Panc1 (cell line): ENCODE results near the gene TMEM165. TPM values are rescaled to one million over a fixed set of nuclear protein-coding genes. Genes with fewer than 3 reads are reported as not detected.

Source experiments
- ATAC-seq: fragments of 200-7000 bp; cut with Tn5 transposase; 2 replicates; pipeline ENCODE4 v1.9.1; 2020; ENCODE audit warnings: mild to moderate bottlenecking, moderate library complexity
- BruUV-seq: library from RNA; stranded (reverse); fragments of 400-500 nt; replicated peaks from 2 replicates; lab custom pipeline; 2021; lab: Mats Ljungman, UMichigan
- CTCF ChIA-PET: fragments of 300-600 bp; sonication (Branson Sonifier 250); formaldehyde crosslinking; loops from one replicate; lab custom pipeline; 2022; ENCODE audit warnings: antibody characterized with exemption; lab: Charles Lee
- POLR2A ChIA-PET: fragments of 300-600 bp; sonication (Branson Sonifier 250); formaldehyde crosslinking; loops from one replicate; lab custom pipeline; 2022; ENCODE audit warnings: antibody characterized with exemption; lab: Charles Lee
- DNase-seq: peaks from one replicate; pipeline ENCODE4 v3.0.0-alpha.2; 2010; ENCODE audit warnings: low read depth, low spot score
- H3K27ac ChIP-seq: 2 replicates; pipeline ENCODE4 v1.5.1; 2011; ENCODE audit warnings: mild to moderate bottlenecking, low read length, inconsistent platforms
- H3K27me3 ChIP-seq: fragments of 200-500 bp; sonication (Bioruptor generic); 2 replicates; pipeline ENCODE4 v1.6.0; 2014; ENCODE audit warnings: low read length, inconsistent platforms; ENCODE audit not compliant: control insufficient read depth, insufficient read depth
- H3K36me3 ChIP-seq: fragments of 200-500 bp; sonication (Bioruptor generic); 2 replicates; pipeline ENCODE4 v1.5.1; 2014; ENCODE audit warnings: inconsistent platforms, mild to moderate bottlenecking, low read length, moderate library complexity; ENCODE audit not compliant: control insufficient read depth, insufficient read depth
- H3K4me1 ChIP-seq: 2 replicates; pipeline ENCODE4 v1.5.1; 2011; ENCODE audit warnings: inconsistent platforms, mild to moderate bottlenecking, low read length, moderate library complexity; ENCODE audit not compliant: control insufficient read depth, insufficient read depth
- H3K4me3 ChIP-seq, 2 experiments: 2 replicates each; pipeline ENCODE4 v1.5.1; 2011 to 2012; ENCODE audit warnings: low read depth in 2 of 2, low read length in 2 of 2, mild to moderate bottlenecking in 2 of 2, inconsistent platforms in 1 of 2, moderate library complexity in 1 of 2
- H3K9me3 ChIP-seq: fragments of 200-500 bp; sonication (Bioruptor generic); 2 replicates; pipeline ENCODE4 v1.5.1; 2014; ENCODE audit warnings: low read depth, mild to moderate bottlenecking, inconsistent platforms, low read length, moderate library complexity; ENCODE audit not compliant: control insufficient read depth, insufficient read depth
- POLR2AphosphoS5 ChIP-seq: IDR thresholded peaks from 2 replicates; pipeline ENCODE4 v1.6.1; 2012; ENCODE audit warnings: mild to moderate bottlenecking, low read depth, low read length, moderate library complexity
- SIN3A ChIP-seq: IDR thresholded peaks from 2 replicates; pipeline ENCODE4 v1.6.1; 2012; ENCODE audit warnings: low read depth, mild to moderate bottlenecking, low read length, moderate library complexity, borderline replicate concordance; ENCODE audit not compliant: insufficient read depth
- TCF7L2 ChIP-seq: IDR thresholded peaks from 2 replicates; pipeline ENCODE4 v1.6.1; 2011; ENCODE audit warnings: mild to moderate bottlenecking, low read depth, low read length, inconsistent platforms
- in situ Hi-C: cut with HindIII; loops from 2 replicates; pipeline ENCODE4 v1.10.0; 2016; ENCODE audit warnings: low sequenced_read_pairs, low pct_unique_long_range_greater_than_20kb
- intact Hi-C: fragments of 100-400 bp; cut with micrococcal nuclease; formaldehyde crosslinking; loops from one replicate; pipeline ENCODE4 v1.10.0; 2022; ENCODE audit not compliant: unreplicated experiment
- total RNA-seq: library from RNA; stranded (reverse); gene quantifications from one replicate; pipeline ENCODE4 v1.2.1, GENCODE V29; 2021; ENCODE audit not compliant: unreplicated experiment
- TF ChIP-seq, protein P1 (sequence below), 2 experiments: IDR thresholded peaks; 2 replicates each; pipeline ENCODE4 v1.6.1; 2011 to 2012; ENCODE audit warnings: low read depth in 2 of 2, control low read depth in 1 of 2, low read length in 1 of 2, mild to moderate bottlenecking in 1 of 2, moderate library complexity in 1 of 2; ENCODE audit not compliant: insufficient read depth in 1 of 2
- TF ChIP-seq, protein P2 (sequence below): fragments of 450-650 bp; IDR thresholded peaks from 2 replicates; pipeline ENCODE4 v1.5.1; 2017; ENCODE audit warnings: mild to moderate bottlenecking

The TMEM165 gene
- total RNA-seq, 1 experiment from 2014 or later, result 54.6 TPM

DNA sequence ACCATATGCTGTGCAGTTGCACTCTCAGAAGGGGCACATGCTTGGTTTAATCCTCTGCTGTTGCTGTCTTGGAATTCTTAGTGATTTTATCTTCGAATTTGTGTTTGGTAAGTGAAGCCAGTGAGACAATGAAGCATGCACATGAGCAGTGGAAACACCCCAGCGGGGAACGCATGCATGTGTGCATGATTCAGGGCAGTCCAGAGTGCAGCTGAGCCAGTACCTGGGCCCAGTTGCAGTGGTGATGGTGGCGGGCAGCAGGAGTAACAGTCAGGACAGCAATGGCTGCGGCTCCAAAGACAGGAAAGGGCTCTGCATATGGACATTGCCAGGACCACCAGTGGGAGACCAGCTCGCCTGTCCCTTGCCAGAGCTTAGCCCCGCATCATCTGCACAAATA lies 14.3 kb upstream of the TMEM165 start:
- CTCF ChIA-PET, result no interaction called here
- BruUV-seq, result no TSS peak
- TF ChIP-seq TCF7L2 (no peak), SIN3A (no peak), POLR2AphosphoS5 (no peak)
- TF ChIP-seq, protein P1, sequence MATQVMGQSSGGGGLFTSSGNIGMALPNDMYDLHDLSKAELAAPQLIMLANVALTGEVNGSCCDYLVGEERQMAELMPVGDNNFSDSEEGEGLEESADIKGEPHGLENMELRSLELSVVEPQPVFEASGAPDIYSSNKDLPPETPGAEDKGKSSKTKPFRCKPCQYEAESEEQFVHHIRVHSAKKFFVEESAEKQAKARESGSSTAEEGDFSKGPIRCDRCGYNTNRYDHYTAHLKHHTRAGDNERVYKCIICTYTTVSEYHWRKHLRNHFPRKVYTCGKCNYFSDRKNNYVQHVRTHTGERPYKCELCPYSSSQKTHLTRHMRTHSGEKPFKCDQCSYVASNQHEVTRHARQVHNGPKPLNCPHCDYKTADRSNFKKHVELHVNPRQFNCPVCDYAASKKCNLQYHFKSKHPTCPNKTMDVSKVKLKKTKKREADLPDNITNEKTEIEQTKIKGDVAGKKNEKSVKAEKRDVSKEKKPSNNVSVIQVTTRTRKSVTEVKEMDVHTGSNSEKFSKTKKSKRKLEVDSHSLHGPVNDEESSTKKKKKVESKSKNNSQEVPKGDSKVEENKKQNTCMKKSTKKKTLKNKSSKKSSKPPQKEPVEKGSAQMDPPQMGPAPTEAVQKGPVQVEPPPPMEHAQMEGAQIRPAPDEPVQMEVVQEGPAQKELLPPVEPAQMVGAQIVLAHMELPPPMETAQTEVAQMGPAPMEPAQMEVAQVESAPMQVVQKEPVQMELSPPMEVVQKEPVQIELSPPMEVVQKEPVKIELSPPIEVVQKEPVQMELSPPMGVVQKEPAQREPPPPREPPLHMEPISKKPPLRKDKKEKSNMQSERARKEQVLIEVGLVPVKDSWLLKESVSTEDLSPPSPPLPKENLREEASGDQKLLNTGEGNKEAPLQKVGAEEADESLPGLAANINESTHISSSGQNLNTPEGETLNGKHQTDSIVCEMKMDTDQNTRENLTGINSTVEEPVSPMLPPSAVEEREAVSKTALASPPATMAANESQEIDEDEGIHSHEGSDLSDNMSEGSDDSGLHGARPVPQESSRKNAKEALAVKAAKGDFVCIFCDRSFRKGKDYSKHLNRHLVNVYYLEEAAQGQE (IDR thresholded peaks at IDR 0.05; ENCODE audit: insufficient read depth in 1 of 2, low read depth in 2 of 2, low read length in 1 of 2), result no peak
- TF ChIP-seq, protein P2, sequence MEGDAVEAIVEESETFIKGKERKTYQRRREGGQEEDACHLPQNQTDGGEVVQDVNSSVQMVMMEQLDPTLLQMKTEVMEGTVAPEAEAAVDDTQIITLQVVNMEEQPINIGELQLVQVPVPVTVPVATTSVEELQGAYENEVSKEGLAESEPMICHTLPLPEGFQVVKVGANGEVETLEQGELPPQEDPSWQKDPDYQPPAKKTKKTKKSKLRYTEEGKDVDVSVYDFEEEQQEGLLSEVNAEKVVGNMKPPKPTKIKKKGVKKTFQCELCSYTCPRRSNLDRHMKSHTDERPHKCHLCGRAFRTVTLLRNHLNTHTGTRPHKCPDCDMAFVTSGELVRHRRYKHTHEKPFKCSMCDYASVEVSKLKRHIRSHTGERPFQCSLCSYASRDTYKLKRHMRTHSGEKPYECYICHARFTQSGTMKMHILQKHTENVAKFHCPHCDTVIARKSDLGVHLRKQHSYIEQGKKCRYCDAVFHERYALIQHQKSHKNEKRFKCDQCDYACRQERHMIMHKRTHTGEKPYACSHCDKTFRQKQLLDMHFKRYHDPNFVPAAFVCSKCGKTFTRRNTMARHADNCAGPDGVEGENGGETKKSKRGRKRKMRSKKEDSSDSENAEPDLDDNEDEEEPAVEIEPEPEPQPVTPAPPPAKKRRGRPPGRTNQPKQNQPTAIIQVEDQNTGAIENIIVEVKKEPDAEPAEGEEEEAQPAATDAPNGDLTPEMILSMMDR, result no peak
- peaks cover 17% of the 10 kb centered on the region for H3K4me1 ChIP-seq
- no peak overlapping the region for H3K27ac ChIP-seq
- no peaks in the 10 kb centered on the region for H3K27me3 ChIP-seq
- in situ Hi-C loops, result no loop called here
- ATAC-seq (no peak), DNase-seq (no peak)
- intact Hi-C loops, result no loop called here
- POLR2A ChIA-PET, result no interaction called here
- no peaks in the 10 kb centered on the region for H3K9me3 ChIP-seq
- H3K36me3 ChIP-seq, result no peaks in the 10 kb centered on the region
- H3K4me3 ChIP-seq, result no peak overlapping the region

DNA sequence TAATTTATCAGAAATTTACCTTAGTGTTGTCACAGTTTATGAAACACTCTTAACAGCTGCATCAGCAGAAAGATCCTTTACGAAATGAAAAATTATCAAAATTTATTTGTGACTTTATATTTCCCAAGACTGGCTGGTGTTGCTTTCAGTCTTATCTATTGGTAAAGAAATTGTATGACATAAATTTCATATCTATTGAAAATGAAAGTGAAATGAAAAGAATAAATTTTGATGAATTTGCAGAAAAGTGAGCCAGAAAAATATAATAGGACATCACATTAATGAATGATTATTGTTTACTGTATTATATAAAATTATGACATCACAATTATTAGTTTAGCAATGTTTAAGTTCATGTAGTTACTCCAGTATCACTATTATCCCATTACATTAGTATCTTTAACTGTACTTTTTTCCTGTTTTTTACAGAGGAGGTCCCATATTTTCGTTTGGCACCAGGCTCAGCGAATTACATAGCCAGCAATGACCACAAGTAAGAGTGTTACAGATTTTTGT lies 13.2 kb upstream of the TMEM165 start:
- Histone ChIP-seq H3K27ac (no peak overlapping the region), H3K4me1 (peaks cover 17% of the 10 kb centered on the region), H3K9me3 (no peaks in the 10 kb centered on the region), H3K27me3 (no peaks in the 10 kb centered on the region), H3K4me3 (no peak overlapping the region), H3K36me3 (no peaks in the 10 kb centered on the region)
- DNase-seq (no peak), ATAC-seq (no peak)
- ChIA-PET POLR2A (no interaction called here), CTCF (no interaction called here)
- in situ Hi-C loops (no loop called here), intact Hi-C loops (no loop called here)
- BruUV-seq, result no TSS peak
- TF ChIP-seq, protein P2, result no peak
- TF ChIP-seq TCF7L2, result no peak
- TF ChIP-seq, protein P1 (IDR thresholded peaks at IDR 0.05; ENCODE audit: insufficient read depth in 1 of 2, low read depth in 2 of 2, low read length in 1 of 2), result no peak
- no peak for TF ChIP-seq POLR2AphosphoS5
- TF ChIP-seq SIN3A, result no peak
